H1 (cell line): ENCODE measurements around the gene CCDC184. TPM values are rescaled to one million over a fixed set of nuclear protein-coding genes. Genes with fewer than 3 reads are reported as not detected.

ENCODE experiments used
- ASH2L ChIP-seq: fragments of 200-600, 300-600 bp; sonication (generic); IDR thresholded peaks from one replicate; pipeline ENCODE4 v1.7.1; 2017; ENCODE audit warnings: low read length
- CBX5 ChIP-seq: fragments of 300-800, 300-1000 bp; sonication (generic); IDR thresholded peaks from 2 replicates; pipeline ENCODE4 v1.7.1; 2016; ENCODE audit warnings: antibody characterized with exemption, low read length, low read depth
- CTCF ChIP-seq, 3 experiments: IDR thresholded peaks; 1 replicate in 2 of 3; 2 replicates in 1 of 3; pipeline versions ENCODE4 v1.5.1 to v1.6.1; 2011; ENCODE audit warnings: low read length in 3 of 3, mild to moderate bottlenecking in 3 of 3, inconsistent platforms in 2 of 3, low read depth in 1 of 3, moderate library complexity in 1 of 3; ENCODE audit not compliant: insufficient read depth in 1 of 3; ENCODE audit errors: control extremely low read depth in 1 of 3
- E2F6 ChIP-seq: IDR thresholded peaks from 2 replicates; pipeline ENCODE4 v1.6.1; 2012; ENCODE audit warnings: inconsistent platforms
- FOSL1 ChIP-seq: IDR thresholded peaks from 2 replicates; pipeline ENCODE4 v1.6.1; 2011; ENCODE audit warnings: mild to moderate bottlenecking, low read depth, low read length, moderate library complexity; ENCODE audit not compliant: insufficient read depth
- GABPA ChIP-seq: IDR thresholded peaks from 2 replicates; pipeline ENCODE4 v1.6.1; 2011; ENCODE audit warnings: mild to moderate bottlenecking, low read length, moderate library complexity, borderline replicate concordance; ENCODE audit not compliant: insufficient read depth
- HDAC6 ChIP-seq: IDR thresholded peaks from one replicate; pipeline ENCODE4 v1.7.1; 2012; ENCODE audit warnings: low read depth, mild to moderate bottlenecking, inconsistent platforms, low read length, moderate library complexity
- JUND ChIP-seq: IDR thresholded peaks from 2 replicates; pipeline ENCODE4 v1.6.1; 2011; ENCODE audit warnings: mild to moderate bottlenecking, improper control_type of control experiment, low read length
- KDM5A ChIP-seq: fragments of 200-600 bp; IDR thresholded peaks from 2 replicates; pipeline ENCODE4 v1.7.1; 2012; ENCODE audit warnings: mild to moderate bottlenecking, low read length, inconsistent platforms, mixed read lengths
- MAFK ChIP-seq: IDR thresholded peaks from 2 replicates; pipeline ENCODE4 v1.6.1; 2012; ENCODE audit warnings: low read depth, mild to moderate bottlenecking, improper control_type of control experiment, low read length
- MAX ChIP-seq: IDR thresholded peaks from 2 replicates; pipeline ENCODE4 v1.6.1; 2012; ENCODE audit warnings: inconsistent platforms
- SIN3A ChIP-seq, 2 experiments: IDR thresholded peaks in 1 of 2; conservative IDR thresholded peaks in 1 of 2; 2 replicates each; pipeline ENCODE4 v1.6.1; 2011 to 2012; ENCODE audit warnings: low read length in 2 of 2, improper control_type of control experiment in 1 of 2, low read depth in 1 of 2, mild to moderate bottlenecking in 1 of 2
- SIRT6 ChIP-seq: IDR thresholded peaks from one replicate; pipeline ENCODE4 v1.7.1; 2012; ENCODE audit warnings: low read length, inconsistent platforms
- SP1 ChIP-seq: IDR thresholded peaks from 2 replicates; pipeline ENCODE4 v1.6.1; 2011; ENCODE audit warnings: low read depth, low read length
- TAF1 ChIP-seq: IDR thresholded peaks from 2 replicates; pipeline ENCODE4 v1.6.1; 2011; ENCODE audit warnings: mild to moderate bottlenecking, low read depth, low read length
- ZNF274 ChIP-seq: IDR thresholded peaks from 2 replicates; pipeline ENCODE4 v1.7.0; 2012; ENCODE audit warnings: low read length, borderline replicate concordance; ENCODE audit errors: extremely low read depth
- polyA plus RNA-seq, 7 experiments: library from polyadenylated mRNA; depleted of rRNA in 3 of 7; stranded (reverse) in 5 of 7; unstranded in 2 of 7; fragments of >200 nt in 5 of 7; fragments of 200-250 nt in 2 of 7; gene quantifications; 1 replicate in 5 of 7; 2 replicates in 1 of 7; 4 replicates in 1 of 7; pipeline versions ENCODE4 v1.2.1 to v1.2.3, GENCODE V29; 2011 to 2013; ENCODE audit warnings: missing spikeins in 2 of 7, mixed read lengths in 2 of 7
- total RNA-seq: library from RNA; stranded (reverse); fragmentation: NEBNext Ultra II Directional; extraction: Animal tissue kit (Norgen Biotek cat#: 25700); gene quantifications from 2 replicates; pipeline ENCODE4 v1.2.1, GENCODE V29; 2021

Gene CCDC184
- total and polyA plus RNA-seq, 2 of the 8 experiments (the other 6 are each of a cell fraction or from before 2014, with no cell fraction given), result 2.2 to 3.0 TPM

GRCh38 chr12:48197971-48198671, 14.7 kb downstream of the CCDC184 start (continued):
- TF ChIP-seq CBX5 (no peak), JUND (no peak), FOSL1 (no peak), SIN3A (conservative IDR thresholded peaks at IDR 0.05 in 1 of 2, IDR thresholded peaks at IDR 0.05 in 1 of 2; ENCODE audit: low read depth in 1 of 2, low read length in 2 of 2) (no peak; a peak in 1 of 4 replicates), MAX (peak; percentile 75), ASH2L (peak; percentile 70), SIRT6 (no peak), MAFK (no peak), HDAC6 (no peak), KDM5A (no peak), CTCF (IDR thresholded peaks at IDR 0.05; ENCODE audit: control extremely low read depth in 1 of 3, insufficient read depth in 1 of 3, low read depth in 1 of 3, low read length in 3 of 3) (peak; percentile 11 to 48 (median 39); a peak in 2 of 4 replicates), SP1 (peak; percentile 55; the same call in 1 of the 2 replicates), TAF1 (peak; percentile 89), GABPA (no peak), E2F6 (peak; percentile 86), ZNF274 (no peak)
